Activated CD4-positive, alpha-beta T cell treated with anti-CD3 and anti-CD28 coated beads for 24 hours (primary cell): ENCODE results near the gene GLRX5.

Source experiments
- DNase-seq, 2 donors: peaks; one replicate each; pipeline ENCODE4 v3.0.0-alpha.2; 2020; ENCODE audit warnings: low read depth in 2 of 2

The GLRX5 gene

DNA sequence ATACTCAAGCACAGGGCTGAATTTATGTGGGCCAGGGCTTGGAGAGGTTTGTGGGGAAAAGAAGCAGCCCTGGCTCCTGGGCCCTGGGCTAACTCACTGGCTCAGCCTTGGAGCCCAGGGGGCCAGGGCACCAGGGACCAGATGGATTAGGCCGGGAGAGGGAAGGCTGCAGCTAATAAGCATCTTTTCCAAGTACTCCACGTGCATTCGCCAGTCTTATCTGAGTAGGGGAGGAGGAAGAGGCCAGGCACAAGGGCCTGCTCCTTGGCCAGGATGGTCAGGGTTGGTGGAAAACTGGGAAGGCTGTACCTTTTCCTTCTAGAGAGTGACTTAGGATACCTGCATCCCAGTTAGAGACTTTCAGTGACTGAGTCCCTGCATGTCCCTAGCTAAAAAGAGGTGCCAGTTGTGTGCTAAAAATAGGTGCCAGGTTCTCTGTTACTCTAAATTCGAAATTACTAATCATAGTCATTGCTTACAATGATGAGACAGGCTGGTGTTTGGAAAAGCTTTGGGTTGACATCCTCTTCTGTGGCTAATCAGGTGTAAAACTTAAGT lies 1.3 kb downstream of the GLRX5 start:
- DNase-seq = no peak

DNA sequence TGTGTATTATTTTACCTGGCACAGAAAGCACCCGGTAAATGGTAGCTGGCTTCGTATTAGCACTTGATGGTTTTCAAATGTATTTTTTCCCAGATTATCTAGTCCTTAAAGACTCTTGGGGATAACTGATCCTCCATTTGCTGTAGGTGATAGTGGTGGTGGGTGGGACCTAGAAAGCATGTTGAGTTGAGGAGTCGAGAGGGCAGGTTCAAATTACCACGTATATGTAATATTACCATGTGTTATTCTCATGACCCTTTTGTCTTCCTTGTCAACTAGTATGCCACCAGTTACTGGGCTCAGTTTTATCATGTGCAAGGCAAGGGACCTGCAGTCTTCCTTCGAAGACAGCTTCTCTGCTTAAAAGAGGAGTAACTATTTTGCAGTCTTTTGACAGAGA lies 1.8 kb downstream of the GLRX5 start:
- no peak for DNase-seq

DNA sequence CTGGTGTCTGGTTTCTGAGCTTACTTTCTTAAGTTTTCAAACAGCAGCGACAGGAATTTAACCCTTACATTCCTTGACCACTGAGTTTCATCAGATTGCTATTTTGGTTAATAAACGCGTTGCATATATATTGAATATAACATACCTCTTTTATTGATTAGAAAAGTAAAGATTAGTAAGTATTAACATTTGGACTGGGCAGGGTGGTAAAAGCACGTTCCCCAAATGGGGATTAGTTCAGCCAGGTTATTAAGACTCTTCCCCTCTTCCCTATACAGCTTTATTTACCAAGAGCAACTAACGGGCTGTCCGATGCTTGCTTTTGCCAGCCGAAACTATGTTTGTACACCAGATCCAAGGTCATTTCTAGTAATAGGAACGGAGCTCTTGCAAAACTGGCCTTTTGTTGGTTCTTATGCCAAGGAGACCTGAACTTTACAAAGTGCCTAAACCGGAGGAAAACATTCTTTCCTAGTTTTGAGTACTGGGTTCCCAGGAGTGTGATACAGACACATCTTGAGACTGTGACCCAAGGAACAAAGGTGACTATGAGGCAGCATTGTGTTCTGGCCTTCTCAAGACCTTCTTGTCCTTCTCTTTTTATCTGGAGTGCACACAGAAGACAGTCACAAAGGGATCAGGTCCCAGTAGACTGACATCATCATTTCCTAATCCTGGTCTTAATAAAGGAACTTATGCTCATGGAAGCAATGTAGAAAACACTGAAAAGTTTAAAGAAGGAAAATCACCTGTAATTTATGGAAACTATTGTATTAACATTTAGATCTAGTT lies 2.6 kb downstream of the GLRX5 start:
- DNase-seq = no peak

GRCh38 chr14:95538801-95539509 lies 4.1 kb downstream of the GLRX5 start:
- no peak for DNase-seq

GRCh38 chr14:95540236-95540855 lies 5.5 kb downstream of the GLRX5 start:
- no peak for DNase-seq

DNA sequence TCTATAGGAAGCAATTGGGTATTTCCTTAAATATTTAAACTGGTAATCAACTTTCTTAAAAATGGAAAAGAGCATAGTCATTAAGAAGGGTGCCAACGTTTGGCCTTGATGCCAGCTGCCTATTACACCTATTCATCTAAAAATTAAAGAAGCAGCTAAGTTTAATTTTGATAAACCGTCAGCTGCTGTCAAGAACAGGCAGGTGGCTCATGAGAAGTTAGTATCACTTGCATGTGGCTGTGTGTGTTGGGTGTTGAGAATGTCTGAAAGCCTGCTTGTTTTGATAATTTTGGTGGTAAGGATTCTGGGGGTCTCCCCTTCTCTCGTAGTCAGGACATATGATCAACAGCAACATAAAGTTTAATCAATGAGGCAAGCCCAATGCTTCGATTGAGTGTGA lies 6.5 kb downstream of the GLRX5 start:
- DNase-seq = no peak

DNA sequence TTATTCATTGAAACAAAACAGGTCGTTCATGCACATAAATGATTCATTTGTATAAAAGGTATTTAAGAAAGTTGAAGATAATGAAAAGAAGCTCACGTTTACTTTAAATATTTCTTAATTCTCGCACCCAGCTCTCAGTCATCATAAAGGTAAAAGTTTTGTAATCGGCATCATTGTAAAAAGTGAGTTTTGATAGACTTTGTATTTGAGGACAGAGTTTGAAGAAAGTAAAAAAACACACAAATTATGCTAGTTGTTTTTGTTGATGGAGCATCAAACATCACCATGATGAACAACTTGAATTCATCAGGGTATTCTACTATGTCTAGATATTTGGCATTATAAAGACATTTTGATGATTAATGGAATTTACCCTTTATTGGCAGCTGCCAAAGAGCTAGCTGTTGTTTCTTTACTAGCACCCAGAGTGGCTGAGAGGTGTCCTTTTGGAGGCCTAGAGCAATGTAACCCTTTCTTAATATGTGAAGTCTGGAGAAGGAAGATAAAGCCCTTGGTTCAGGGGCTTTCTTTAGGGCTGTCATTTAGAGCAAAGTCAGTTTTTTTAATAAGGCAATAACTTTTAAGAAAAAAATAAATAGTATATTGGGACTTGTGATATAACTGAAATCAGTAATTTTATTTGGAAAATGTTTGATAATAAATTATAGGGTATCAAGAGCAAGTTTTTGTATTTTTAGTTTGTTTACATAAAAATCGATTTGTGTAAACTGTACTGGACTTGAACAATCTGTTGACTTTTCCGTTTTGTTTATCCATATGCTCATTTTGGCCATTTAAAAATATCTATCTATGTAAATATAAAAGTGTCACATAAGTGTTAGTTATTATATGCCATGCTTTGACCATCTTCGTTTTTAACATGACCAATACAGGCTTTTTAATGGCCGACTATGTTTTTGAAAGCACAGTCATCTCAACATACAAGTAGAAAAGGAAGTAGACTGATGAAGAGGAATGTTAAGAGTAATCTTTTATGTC lies 7.4 kb downstream of the GLRX5 start:
- DNase-seq = no peak

GRCh38 chr14:95543021-95543420 lies 8.2 kb downstream of the GLRX5 start:
- DNase-seq = no peak

GRCh38 chr14:95544588-95544987 lies 9.7 kb downstream of the GLRX5 start:
- no peak for DNase-seq

DNA sequence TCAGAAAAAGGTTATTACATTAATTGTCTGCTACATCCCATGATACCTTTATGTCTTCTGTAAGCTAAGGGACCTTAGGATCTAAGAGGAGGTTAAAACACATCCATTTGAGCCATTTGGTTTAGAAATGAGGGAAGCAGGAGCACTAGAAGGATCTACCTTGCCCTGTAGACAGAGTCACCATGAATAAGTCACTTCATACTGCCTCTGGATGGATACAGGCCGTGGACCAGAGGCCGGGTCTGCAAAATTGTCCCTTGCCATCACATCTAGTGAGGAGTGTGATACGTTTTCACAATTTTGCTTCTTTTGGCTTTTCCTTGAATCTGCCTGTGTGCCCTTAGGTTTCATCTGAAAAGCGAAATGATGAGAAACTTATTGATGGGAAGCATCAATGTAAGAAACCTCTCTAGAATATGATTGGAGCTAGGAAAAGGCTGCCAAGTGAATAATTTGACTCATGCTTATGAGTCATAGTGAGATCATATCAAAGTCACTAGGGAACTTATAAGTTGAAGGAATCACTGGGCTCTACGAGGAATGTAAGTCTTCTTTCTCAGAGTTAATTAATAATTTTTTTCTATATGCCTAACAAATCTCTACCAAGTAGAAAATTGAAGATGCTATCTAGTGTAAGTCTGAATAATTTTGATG lies 10.8 kb downstream of the GLRX5 start:
- no peak for DNase-seq

- DNase-seq = no peak
Observed at GRCh38 chr14:95547272-95547625, 12.4 kb downstream of the GLRX5 start.

DNA sequence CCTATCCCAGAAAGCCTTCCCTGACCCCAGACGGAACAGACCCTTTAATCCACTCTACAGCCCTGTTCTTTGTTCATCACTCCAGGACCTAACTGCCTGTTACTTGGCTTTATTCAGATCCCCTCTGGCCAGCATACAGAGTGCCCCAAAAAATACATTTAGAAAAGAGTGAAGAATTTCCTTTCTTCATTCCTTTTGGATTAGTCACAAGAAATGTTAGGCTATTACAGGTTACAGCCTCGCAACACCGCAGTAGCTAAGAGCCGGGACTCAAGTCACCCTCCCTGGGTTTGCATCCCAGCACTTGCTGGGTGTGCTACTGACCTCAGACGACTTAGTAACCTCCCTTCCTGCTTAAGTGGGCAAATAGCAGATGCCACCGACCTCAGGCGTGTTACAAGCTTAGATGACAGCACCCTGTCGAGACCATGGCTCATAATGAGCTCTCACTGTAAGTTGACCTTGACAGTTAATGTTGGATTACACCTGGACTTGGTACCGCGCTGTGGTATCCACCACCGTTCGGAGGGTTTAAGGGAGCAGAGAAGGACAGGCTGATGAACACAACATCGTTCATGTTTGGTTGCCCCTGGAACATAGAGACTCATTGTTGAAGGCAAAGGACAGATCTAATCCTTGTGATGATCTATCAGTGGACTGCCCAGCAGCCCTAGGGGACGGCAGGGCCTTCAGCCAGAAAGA lies 12.9 kb downstream of the GLRX5 start:
- no peak for DNase-seq

GRCh38 chr14:95548328-95548929 lies 13.6 kb downstream of the GLRX5 start:
- no peak for DNase-seq

DNA sequence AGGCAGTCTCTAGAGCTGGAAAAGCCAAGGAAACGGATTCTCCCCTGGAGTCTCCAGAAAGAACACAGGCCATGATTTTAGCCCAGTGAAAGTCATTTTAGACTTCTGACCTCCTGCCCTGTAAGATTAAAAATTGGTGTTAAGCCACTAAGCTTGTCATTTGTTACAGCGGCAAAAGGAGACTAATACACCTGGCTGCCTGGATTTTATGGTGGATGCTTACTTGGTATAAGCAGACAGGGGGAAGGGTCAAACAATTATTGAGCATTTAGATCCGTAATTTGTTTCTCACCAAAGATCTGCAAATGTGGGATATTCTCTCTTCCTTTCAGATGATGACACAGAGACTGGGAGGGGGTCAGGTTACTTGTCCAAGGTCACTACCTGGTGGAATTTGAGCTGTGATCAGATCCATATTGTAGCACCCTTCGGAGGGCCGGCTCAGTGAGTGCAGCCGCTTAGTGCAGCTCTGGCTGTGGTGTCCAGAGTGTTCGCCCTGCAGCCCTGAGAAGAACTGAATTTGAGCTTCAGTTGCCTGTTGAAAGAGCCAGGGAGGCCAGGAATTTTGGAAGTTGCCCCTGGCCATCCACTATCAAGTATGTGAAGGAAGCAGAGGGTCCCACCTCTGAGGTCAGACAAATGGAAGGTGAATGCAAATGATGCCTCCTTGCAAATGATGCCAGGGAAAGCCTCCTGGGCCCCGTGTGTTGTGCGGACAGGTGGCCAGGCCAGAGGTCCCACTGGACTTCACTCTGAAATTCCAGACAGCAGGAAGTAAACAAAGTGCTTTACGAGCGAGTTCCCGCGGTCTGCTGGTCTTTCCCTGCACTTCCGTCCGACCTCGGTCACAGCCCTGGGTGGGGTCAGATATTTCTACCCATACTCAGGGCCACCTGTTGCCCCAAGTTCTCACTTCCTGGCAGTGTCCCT lies 15.1 kb downstream of the GLRX5 start:
- DNase-seq = no peak

DNA sequence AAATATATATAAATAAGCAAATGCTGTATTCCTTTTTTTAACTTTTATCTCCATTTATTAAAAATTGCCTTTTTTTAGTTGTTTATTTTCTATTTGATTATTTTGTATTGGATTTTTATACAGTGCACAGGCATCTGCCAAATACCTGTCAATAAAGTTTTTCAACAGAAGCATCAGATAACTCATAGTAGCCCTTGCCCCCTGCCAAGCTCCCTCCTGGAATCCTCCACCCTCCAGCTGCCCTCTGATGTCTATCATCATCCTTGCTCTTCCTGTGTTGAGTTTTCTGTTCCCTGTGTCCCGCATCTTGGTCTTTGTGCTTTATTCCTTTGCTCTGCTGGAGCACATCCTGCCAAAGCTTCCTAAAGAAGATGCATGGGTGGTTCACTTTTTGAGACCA lies 16.6 kb downstream of the GLRX5 start:
- no peak for DNase-seq

DNA sequence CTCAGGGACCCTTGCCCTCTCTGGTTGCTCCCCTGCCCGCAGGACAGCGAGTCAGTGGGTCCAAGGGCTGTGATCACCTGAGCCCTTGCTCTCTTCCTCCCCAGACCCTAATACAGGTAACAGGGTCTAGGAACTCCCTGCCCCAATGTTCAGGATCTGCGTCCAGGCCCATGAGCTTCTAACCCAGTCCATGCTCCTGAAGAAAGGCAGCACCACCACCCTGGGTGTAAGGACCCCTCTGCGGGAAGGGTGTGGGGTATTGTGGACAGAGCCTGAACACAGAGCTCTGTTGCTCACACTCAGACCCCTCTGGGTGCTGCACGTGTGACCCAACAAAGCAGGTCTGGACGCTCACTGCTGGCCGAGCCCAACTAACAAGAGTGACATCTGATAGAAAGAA lies 18.3 kb downstream of the GLRX5 start:
- DNase-seq = no peak

GRCh38 chr14:95555053-95555452 lies 20.2 kb downstream of the GLRX5 start:
- no peak for DNase-seq

GRCh38 chr14:95557291-95557690 lies 22.4 kb downstream of the GLRX5 start:
- no peak for DNase-seq

DNA sequence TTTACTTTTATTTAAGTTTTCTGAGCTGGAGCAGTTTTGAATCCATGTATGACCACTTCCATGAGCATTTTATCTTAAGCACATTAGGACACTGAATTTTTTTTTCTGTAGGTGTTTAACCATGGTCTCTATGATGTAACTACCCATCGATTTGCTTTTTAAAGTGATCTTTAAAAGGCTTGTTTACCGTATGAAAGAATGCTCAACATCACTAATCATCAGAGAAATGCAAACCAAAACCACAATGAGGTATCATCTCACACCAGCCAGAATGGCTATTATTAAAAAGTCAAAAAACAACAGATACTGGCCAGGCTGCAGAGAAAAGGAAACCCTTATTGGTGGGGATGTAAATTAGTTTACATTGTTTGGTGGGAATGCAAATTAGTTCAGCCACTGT lies 23.0 kb downstream of the GLRX5 start:
- DNase-seq = no peak
